GM13977 (cell line): ENCODE data around the gene CAPN13.

Experiments
- DNase-seq: peaks from one replicate; pipeline ENCODE4 v3.0.0; 2012; ENCODE audit warnings: low spot score
- in situ Hi-C: fragments of 300-500 bp; cut with MboI; formaldehyde crosslinking; loops from one replicate; pipeline ENCODE4 v1.12.0; 2022; ENCODE audit warnings: low sequenced_read_pairs, low pct_unique_long_range_greater_than_20kb, mixed read lengths, inconsistent platforms; ENCODE audit not compliant: unreplicated experiment
- TF ChIP-seq, protein P1 (sequence below): IDR thresholded peaks from 2 replicates; pipeline ENCODE4 v1.5.1; 2012; ENCODE audit warnings: mild to moderate bottlenecking, control low read depth; ENCODE audit not compliant: insufficient read depth; ENCODE audit errors: extremely low read depth, missing control alignments

Gene CAPN13

DNA sequence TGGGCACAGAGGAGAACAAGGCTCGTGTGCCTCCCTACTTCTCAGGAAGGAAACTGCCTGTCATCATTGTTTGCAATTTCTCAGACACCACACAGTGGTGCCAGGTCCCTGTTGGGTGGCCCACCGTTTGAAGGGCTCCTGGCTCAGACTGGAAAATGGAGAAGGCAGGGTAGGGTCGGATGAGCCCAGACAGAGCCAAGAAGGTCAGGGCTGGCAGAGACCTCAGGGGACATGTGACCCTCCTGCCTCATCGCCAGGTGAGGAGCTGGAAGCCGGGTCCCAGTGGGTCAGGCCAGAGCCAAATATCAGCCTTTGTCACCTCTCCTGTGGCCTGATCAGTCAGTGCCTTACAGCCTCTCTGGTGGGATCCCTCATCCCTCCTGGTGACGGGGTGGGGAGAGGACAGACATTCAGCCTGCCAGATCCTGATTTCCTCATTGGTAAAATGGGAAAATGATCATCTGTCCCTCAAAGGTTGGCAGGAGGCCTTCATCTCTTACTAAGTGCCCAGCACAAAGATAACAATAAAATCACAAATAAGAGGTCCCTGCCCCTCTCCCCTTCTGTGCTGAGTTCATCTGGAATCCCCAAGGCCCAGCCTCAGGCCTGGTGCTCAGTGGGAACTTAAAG, 117.6 kb downstream of the CAPN13 start:
- DNase-seq, result no peak
- in situ Hi-C loops, result no loop called here
- TF ChIP-seq, protein P1, sequence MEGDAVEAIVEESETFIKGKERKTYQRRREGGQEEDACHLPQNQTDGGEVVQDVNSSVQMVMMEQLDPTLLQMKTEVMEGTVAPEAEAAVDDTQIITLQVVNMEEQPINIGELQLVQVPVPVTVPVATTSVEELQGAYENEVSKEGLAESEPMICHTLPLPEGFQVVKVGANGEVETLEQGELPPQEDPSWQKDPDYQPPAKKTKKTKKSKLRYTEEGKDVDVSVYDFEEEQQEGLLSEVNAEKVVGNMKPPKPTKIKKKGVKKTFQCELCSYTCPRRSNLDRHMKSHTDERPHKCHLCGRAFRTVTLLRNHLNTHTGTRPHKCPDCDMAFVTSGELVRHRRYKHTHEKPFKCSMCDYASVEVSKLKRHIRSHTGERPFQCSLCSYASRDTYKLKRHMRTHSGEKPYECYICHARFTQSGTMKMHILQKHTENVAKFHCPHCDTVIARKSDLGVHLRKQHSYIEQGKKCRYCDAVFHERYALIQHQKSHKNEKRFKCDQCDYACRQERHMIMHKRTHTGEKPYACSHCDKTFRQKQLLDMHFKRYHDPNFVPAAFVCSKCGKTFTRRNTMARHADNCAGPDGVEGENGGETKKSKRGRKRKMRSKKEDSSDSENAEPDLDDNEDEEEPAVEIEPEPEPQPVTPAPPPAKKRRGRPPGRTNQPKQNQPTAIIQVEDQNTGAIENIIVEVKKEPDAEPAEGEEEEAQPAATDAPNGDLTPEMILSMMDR, result no peak

DNA sequence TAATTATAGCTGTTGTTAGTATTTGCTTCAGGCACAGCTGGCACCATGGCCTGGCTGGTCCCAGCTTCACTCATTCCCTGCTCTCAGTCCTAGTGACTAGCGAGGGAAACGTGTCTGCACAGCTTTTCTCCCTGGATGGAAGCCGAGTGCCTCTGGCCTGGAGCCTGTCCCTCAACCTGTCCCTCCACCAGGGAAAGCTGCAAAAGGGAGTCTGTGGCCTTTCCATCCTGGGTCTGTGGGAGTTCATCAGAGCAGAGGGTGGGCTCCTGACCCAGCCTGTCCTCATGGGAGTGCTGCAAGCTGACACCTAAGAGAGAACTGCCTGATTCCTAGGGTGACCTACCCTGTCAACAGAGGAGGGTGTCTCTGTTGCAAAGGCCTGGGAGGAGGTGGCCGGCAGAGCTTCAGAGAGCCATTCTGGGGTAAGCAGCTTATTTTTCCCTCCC, 118.3 kb downstream of the CAPN13 start:
- no peak for DNase-seq
- in situ Hi-C loops, result no loop called here
- TF ChIP-seq, protein P1, result no peak

DNA sequence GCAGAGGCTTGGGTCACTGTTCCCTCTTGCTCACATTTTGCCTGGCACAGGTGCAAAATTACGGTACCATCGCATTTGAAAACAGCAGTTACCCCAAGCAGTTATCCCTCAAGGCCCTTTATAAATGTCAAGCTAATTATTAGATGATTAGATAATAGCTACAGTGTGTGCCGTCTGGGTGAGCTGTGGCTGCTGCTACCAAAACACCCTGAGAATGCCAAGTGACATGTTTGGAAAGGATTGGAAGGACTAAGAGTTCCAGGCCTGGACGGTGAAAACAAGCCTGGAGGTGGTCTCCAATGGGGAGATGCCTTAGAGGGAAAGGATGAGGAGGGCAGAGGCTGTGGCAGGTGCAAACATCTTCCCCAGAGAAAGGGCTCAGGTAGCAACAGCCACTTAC, 120.6 kb downstream of the CAPN13 start:
- in situ Hi-C loops, result no loop called here
- no peak for DNase-seq
- TF ChIP-seq, protein P1, result no peak

DNA sequence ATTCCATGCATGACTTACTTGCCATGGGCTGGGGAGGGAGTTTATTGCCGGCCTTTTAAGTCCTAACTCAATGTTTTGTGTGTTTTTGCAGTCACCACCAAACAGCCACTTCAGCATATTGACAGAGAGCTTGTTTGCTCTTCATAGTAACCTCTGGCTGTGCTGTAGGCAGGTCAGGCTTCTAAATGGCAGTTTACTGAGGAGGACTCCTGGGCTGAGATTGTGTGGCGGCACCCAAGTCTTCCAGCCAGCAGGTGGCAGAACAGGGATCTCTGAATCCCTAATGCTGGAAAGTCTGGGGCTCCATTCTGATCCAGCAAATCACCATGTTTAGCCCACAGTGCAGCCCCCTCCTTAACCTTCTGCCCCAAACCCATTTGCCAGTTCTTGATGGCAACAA, 121.2 kb downstream of the CAPN13 start:
- no peak for DNase-seq
- TF ChIP-seq, protein P1, result peak; percentile 46
- in situ Hi-C loops, result no loop called here

DNA sequence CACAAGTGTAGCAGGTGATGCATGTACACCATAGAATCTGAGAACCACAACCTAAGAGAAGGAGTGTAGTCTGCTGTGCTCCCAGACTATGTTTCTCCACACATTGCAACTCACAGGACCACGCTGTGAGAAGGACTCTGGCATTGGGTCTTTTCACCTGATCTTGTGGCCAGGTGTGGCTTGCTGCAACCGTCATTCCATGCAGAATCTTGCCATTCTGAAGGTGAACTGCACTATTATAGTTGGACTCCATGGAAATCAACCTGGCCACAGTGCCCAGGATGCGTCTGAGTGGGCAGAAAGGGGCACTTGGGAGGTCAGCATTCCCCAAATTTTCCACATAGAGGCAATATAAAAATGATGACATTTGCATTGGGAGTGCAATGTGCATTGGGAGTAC, 122.2 kb downstream of the CAPN13 start:
- DNase-seq, result no peak
- in situ Hi-C loops, result no loop called here
- TF ChIP-seq, protein P1, result no peak

DNA sequence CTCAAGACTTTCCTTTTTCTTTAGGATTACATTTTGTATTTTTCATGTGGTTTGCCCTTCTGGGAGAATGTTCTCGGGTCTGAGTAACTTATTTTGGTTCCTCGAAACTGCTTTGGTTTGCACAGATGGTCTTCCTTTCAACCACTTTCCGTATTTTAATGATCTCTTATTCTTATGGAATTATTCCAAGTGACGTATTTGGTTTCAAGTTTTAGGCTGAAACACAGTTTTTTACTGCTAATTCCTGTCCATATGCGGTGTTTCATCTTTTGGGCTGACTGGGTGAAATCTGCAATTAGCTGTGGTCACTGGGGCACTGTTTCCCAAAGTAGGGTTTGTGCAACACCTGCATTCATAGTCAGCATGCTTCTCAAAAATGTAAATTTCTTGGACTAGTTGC, 122.7 kb downstream of the CAPN13 start:
- TF ChIP-seq, protein P1, result no peak
- no peak for DNase-seq
- in situ Hi-C loops, result no loop called here

DNA sequence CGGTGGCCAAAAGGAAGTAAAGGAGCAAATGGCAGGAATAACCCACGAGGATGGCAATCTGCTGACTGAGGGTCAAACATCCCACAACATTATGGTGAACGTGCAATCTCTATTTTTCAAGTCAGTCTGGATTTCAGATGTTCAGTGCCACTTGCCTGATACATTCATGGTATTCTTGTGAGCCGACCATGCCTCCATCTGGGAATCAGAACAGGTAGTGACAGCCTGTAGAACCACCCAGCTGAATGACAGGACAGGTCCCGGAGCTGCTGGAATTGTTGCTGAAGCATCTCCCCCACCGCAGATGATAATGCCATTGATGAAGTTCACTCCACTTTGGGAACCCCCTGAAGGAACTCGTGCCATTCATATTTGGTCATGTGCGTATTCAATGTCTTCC, 123.2 kb downstream of the CAPN13 start:
- TF ChIP-seq, protein P1, result no peak
- in situ Hi-C loops, result no loop called here
- DNase-seq, result no peak
